ENCODE data around the gene FHOD1.

DNA sequence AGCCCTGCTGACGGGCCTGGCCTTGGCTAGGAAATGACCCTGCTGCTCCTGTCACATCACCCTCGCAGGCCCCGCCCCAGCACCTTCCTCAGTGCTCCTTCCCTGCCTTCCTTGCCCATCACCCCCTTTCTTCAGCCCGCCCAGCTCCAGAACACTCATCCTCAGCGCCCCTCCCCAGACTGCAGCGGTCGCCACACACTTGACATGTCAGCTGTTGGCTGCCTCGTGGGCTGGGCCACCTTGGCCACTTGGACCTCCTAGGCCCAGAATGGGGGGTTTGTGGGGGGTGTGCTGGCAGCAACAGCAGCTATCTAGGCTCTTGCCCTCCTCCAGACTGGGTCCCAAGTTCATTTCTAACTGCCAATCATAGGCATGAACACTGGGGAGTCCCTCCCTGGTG is 37.7 kb downstream of the FHOD1 start:
- TF ChIP-seq POLR2A (IDR thresholded peaks at IDR 0.05) (no peak), POLR2AphosphoS5 (IDR thresholded peaks at IDR 0.05; ENCODE audit: insufficient read depth in 1 of 2, low read depth in 1 of 2) (no peak)
- TF ChIP-seq, protein P1, sequence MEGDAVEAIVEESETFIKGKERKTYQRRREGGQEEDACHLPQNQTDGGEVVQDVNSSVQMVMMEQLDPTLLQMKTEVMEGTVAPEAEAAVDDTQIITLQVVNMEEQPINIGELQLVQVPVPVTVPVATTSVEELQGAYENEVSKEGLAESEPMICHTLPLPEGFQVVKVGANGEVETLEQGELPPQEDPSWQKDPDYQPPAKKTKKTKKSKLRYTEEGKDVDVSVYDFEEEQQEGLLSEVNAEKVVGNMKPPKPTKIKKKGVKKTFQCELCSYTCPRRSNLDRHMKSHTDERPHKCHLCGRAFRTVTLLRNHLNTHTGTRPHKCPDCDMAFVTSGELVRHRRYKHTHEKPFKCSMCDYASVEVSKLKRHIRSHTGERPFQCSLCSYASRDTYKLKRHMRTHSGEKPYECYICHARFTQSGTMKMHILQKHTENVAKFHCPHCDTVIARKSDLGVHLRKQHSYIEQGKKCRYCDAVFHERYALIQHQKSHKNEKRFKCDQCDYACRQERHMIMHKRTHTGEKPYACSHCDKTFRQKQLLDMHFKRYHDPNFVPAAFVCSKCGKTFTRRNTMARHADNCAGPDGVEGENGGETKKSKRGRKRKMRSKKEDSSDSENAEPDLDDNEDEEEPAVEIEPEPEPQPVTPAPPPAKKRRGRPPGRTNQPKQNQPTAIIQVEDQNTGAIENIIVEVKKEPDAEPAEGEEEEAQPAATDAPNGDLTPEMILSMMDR (IDR thresholded peaks at IDR 0.05), result no peak

Data from vagina (tissue), 2 donors.